A673 (cell line): ENCODE data around the gene TC2N.

Source experiments
- EZH2 ChIP-seq: fragments of 200-600 bp; sonication (generic); IDR thresholded peaks from 2 replicates; pipeline ENCODE4 v1.6.1; 2017; ENCODE audit warnings: borderline replicate concordance, low read depth, mild to moderate bottlenecking, mixed read lengths, antibody characterized with exemption, low read length; ENCODE audit not compliant: poor library complexity, severe bottlenecking
- TF ChIP-seq, protein P1 (sequence below): fragments of 300-800, 200-600 bp; sonication (generic); conservative IDR thresholded peaks from 2 replicates; pipeline ENCODE4 v1.5.1; 2017; ENCODE audit warnings: low read depth, mild to moderate bottlenecking, antibody characterized with exemption, low read length, moderate library complexity, mixed read lengths

DNA sequence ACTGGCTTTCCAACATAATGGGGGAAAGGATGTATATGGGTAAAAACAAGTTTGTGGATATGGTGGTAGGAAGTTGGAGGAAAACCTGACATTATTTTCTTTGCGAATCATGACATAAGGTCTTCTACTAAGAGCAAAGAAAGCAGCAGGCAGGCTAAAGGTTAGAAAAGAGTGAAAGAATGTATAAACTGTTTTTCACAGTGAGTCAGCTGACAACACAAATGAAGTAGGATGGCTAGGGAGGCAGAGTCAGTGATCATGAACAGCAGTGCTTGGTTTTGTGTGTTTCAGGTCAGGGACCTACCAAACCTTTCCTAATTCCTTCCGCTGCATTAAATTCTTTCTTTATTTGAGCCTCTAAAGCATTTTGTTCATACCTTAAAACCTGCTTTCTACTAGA, 89.1 kb downstream of the TC2N start:
- no peak for TF ChIP-seq EZH2
- TF ChIP-seq, protein P1, sequence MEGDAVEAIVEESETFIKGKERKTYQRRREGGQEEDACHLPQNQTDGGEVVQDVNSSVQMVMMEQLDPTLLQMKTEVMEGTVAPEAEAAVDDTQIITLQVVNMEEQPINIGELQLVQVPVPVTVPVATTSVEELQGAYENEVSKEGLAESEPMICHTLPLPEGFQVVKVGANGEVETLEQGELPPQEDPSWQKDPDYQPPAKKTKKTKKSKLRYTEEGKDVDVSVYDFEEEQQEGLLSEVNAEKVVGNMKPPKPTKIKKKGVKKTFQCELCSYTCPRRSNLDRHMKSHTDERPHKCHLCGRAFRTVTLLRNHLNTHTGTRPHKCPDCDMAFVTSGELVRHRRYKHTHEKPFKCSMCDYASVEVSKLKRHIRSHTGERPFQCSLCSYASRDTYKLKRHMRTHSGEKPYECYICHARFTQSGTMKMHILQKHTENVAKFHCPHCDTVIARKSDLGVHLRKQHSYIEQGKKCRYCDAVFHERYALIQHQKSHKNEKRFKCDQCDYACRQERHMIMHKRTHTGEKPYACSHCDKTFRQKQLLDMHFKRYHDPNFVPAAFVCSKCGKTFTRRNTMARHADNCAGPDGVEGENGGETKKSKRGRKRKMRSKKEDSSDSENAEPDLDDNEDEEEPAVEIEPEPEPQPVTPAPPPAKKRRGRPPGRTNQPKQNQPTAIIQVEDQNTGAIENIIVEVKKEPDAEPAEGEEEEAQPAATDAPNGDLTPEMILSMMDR, result no peak
